RPMI7951 (cell line): ENCODE measurements around the gene ADARB2. TPM values are rescaled to one million over a fixed set of nuclear protein-coding genes. Genes with fewer than 3 reads are reported as not detected.
A peak's percentile ranks its signal among the peaks of the same experiment; 100 is the strongest.
"Not testable (repeated sequence)": the region's sequence is repeated elsewhere in the genome, so short reads cannot be mapped to it uniquely, and the experiment has no call there.

Experiments used
- DNase-seq: peaks from one replicate; pipeline ENCODE4 v3.0.0-alpha.2; 2012; ENCODE audit warnings: low read depth
- total RNA-seq: library from RNA; depleted of rRNA; stranded (reverse); fragments of >200 nt; shearing (Covaris generic); gene quantifications from 2 replicates; pipeline ENCODE4 v1.2.3, GENCODE V29; 2014

Gene ADARB2
- total RNA-seq, 1 experiment from 2014 or later = not detected

- no peak for DNase-seq
Measured at GRCh38 chr10:1465993-1466764, 271.1 kb downstream of the ADARB2 start.

GRCh38 chr10:1465418-1465911 is 271.9 kb downstream of the ADARB2 start:
- DNase-seq = no peak

GRCh38 chr10:1464881-1465417 is 272.4 kb downstream of the ADARB2 start:
- no peak for DNase-seq

GRCh38 chr10:1463971-1464370 is 273.4 kb downstream of the ADARB2 start:
- DNase-seq = not testable (repeated sequence)

GRCh38 chr10:1462994-1463633 is 274.2 kb downstream of the ADARB2 start:
- no peak for DNase-seq

- no peak for DNase-seq
Measured at GRCh38 chr10:1462521-1462920, 274.8 kb downstream of the ADARB2 start.

GRCh38 chr10:1462032-1462431 is 275.3 kb downstream of the ADARB2 start:
- DNase-seq = no peak

- DNase-seq = peak; percentile 20
Measured at GRCh38 chr10:1461016-1461415, 276.3 kb downstream of the ADARB2 start.

GRCh38 chr10:1459664-1460063 is 277.7 kb downstream of the ADARB2 start:
- not testable (repeated sequence) for DNase-seq

GRCh38 chr10:1454951-1455350 is 282.4 kb downstream of the ADARB2 start:
- DNase-seq = no peak

GRCh38 chr10:1454428-1454827 is 282.9 kb downstream of the ADARB2 start:
- DNase-seq = no peak

GRCh38 chr10:1452777-1453176 is 284.5 kb downstream of the ADARB2 start:
- no peak for DNase-seq

GRCh38 chr10:1451941-1452340 is 285.4 kb downstream of the ADARB2 start:
- DNase-seq = no peak

- DNase-seq = no peak
Measured at GRCh38 chr10:1451362-1451888, 285.9 kb downstream of the ADARB2 start.

GRCh38 chr10:1449572-1450205 is 287.6 kb downstream of the ADARB2 start:
- DNase-seq = no peak

GRCh38 chr10:1449021-1449420 is 288.3 kb downstream of the ADARB2 start:
- no peak for DNase-seq

- DNase-seq = no peak
Measured at GRCh38 chr10:1448252-1448930, 288.9 kb downstream of the ADARB2 start.

GRCh38 chr10:1444826-1445225 is 292.5 kb downstream of the ADARB2 start:
- no peak for DNase-seq

- no peak for DNase-seq
Measured at GRCh38 chr10:1440897-1441296, 296.4 kb downstream of the ADARB2 start.

- DNase-seq = no peak
Measured at GRCh38 chr10:1434912-1435692, 302.2 kb downstream of the ADARB2 start.

GRCh38 chr10:1434202-1434601 is 303.1 kb downstream of the ADARB2 start:
- DNase-seq = no peak
